Measurements from ENCODE around the gene GRPEL2.
A peak's percentile ranks its signal among the peaks of the same experiment; 100 is the strongest.

Gene GRPEL2

DNA sequence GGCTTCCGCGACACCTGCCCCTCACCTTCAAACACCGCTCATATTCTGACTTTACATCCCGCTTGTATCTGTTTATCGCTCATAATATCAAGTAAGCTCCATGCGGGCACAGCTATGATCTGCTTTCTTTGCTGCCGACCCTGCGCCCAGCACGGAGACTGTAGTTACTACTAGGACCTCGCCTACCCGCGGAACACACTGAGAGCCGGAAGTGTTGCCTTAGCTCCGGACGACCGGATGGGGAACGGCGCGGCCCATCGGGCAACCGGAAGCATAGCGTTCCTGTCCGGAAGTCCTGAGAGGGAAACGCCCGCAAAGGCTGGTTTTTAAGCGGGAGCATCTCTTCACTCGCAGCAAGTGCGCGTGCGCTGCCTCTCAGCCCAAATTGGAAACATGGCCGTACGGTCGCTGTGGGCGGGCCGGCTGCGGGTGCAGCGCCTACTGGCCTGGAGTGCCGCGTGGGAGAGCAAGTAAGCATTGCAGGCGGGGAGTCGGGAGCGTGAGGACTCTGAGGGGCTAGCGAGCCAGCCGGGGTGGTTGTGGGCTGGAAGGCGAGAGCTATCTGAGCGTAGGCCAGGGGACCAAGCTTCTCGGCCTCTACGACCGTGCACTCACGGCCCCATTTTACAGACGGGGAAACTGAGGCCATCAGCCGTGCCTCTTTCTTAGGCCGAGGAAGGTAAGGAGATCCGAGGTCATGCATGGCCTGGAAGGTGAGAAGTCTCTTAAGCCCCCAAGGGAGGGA is at the start of gene GRPEL2 (continued):
- TF ChIP-seq INSM2 (tag by site-specific recombination; IDR thresholded peaks at IDR 0.05) (peak; percentile 12; the same call in 1 of the 2 replicates), PRDM2 (tag by site-specific recombination; IDR thresholded peaks at IDR 0.05; ENCODE audit: borderline replicate concordance) (0 out of 2 replicates have a peak, but pooled peaks have one; percentile 56), ZNF600 (tag by site-specific recombination; IDR thresholded peaks at IDR 0.05) (no peak), SCRT1 (tag by site-specific recombination; IDR thresholded peaks at IDR 0.05; ENCODE audit: borderline replicate concordance) (no peak), YY1 (tag by site-specific recombination; IDR thresholded peaks at IDR 0.05) (peak; percentile 78), YY2 (tag by site-specific recombination; IDR thresholded peaks at IDR 0.05) (peak; percentile 80), ZNF239 (tag by site-specific recombination; IDR thresholded peaks at IDR 0.05) (peak; percentile 81; the same call in 1 of the 2 replicates), ZNF639 (tag by site-specific recombination; IDR thresholded peaks at IDR 0.05) (peak; percentile 92), GLI2 (tag by site-specific recombination; IDR thresholded peaks at IDR 0.05; ENCODE audit: borderline replicate concordance, low read depth) (no peak), ZBTB20 (tag by site-specific recombination; IDR thresholded peaks at IDR 0.05) (0 out of 2 replicates have a peak, but pooled peaks have one; percentile 55), ZNF571 (tag by site-specific recombination; IDR thresholded peaks at IDR 0.05) (no peak), ZNF175 (tag by site-specific recombination; IDR thresholded peaks at IDR 0.05) (no peak), GLIS1 (tag by site-specific recombination; IDR thresholded peaks at IDR 0.05) (peak; percentile 76), ZNF664 (tag by site-specific recombination; IDR thresholded peaks at IDR 0.05) (no peak), ZNF274 (IDR thresholded peaks at IDR 0.05; ENCODE audit: low read length) (no peak), ZNF274 (tag by site-specific recombination; IDR thresholded peaks at IDR 0.05; ENCODE audit: borderline replicate concordance) (no peak), ZNF341 (tag by site-specific recombination; IDR thresholded peaks at IDR 0.05; ENCODE audit: low read depth) (no peak), ZNF654 (tag by site-specific recombination; IDR thresholded peaks at IDR 0.05; ENCODE audit: low read depth) (no peak), FEZF1 (tag by site-specific recombination; IDR thresholded peaks at IDR 0.05) (no peak), ZNF677 (tag by site-specific recombination; IDR thresholded peaks at IDR 0.05) (no peak), ZNF785 (tag by site-specific recombination; IDR thresholded peaks at IDR 0.05) (no peak)
- TF ChIP-seq, protein P1, sequence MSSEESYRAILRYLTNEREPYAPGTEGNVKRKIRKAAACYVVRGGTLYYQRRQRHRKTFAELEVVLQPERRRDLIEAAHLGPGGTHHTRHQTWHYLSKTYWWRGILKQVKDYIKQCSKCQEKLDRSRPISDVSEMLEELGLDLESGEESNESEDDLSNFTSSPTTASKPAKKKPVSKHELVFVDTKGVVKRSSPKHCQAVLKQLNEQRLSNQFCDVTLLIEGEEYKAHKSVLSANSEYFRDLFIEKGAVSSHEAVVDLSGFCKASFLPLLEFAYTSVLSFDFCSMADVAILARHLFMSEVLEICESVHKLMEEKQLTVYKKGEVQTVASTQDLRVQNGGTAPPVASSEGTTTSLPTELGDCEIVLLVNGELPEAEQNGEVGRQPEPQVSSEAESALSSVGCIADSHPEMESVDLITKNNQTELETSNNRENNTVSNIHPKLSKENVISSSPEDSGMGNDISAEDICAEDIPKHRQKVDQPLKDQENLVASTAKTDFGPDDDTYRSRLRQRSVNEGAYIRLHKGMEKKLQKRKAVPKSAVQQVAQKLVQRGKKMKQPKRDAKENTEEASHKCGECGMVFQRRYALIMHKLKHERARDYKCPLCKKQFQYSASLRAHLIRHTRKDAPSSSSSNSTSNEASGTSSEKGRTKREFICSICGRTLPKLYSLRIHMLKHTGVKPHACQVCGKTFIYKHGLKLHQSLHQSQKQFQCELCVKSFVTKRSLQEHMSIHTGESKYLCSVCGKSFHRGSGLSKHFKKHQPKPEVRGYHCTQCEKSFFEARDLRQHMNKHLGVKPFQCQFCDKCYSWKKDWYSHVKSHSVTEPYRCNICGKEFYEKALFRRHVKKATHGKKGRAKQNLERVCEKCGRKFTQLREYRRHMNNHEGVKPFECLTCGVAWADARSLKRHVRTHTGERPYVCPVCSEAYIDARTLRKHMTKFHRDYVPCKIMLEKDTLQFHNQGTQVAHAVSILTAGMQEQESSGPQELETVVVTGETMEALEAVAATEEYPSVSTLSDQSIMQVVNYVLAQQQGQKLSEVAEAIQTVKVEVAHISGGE (tag by site-specific recombination; conservative IDR thresholded peaks at IDR 0.05; ENCODE audit: low read depth) = peak; percentile 98
- TF ChIP-seq, protein P2, sequence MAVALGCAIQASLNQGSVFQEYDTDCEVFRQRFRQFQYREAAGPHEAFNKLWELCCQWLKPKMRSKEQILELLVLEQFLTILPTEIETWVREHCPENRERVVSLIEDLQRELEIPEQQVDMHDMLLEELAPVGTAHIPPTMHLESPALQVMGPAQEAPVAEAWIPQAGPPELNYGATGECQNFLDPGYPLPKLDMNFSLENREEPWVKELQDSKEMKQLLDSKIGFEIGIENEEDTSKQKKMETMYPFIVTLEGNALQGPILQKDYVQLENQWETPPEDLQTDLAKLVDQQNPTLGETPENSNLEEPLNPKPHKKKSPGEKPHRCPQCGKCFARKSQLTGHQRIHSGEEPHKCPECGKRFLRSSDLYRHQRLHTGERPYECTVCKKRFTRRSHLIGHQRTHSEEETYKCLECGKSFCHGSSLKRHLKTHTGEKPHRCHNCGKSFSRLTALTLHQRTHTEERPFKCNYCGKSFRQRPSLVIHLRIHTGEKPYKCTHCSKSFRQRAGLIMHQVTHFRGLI (tag by site-specific recombination; IDR thresholded peaks at IDR 0.05) = no peak; the same call in 1 of the 2 replicates
- TF ChIP-seq, protein P3, sequence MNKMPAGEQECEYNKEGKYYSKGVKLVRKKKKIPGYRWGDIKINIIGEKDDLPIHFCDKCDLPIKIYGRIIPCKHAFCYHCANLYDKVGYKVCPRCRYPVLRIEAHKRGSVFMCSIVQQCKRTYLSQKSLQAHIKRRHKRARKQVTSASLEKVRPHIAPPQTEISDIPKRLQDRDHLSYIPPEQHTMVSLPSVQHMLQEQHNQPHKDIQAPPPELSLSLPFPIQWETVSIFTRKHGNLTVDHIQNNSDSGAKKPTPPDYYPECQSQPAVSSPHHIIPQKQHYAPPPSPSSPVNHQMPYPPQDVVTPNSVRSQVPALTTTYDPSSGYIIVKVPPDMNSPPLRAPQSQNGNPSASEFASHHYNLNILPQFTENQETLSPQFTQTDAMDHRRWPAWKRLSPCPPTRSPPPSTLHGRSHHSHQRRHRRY (tag by site-specific recombination; IDR thresholded peaks at IDR 0.05) = no peak
